HG03060 (cell line): Measurements from ENCODE around the gene SHPK.

Experiments
- ATAC-seq: cut with Tn5 transposase; IDR thresholded peaks from one replicate; pipeline ENCODE4 v1.9.1; 2021; ENCODE audit warnings: low read depth, moderate number of reproducible peaks; ENCODE audit not compliant: unreplicated experiment

SHPK gene, protein sequence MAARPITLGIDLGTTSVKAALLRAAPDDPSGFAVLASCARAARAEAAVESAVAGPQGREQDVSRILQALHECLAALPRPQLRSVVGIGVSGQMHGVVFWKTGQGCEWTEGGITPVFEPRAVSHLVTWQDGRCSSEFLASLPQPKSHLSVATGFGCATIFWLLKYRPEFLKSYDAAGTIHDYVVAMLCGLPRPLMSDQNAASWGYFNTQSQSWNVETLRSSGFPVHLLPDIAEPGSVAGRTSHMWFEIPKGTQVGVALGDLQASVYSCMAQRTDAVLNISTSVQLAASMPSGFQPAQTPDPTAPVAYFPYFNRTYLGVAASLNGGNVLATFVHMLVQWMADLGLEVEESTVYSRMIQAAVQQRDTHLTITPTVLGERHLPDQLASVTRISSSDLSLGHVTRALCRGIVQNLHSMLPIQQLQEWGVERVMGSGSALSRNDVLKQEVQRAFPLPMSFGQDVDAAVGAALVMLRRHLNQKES

GRCh38 chr17:3636154-3636907 is at the start of gene SHPK, which contains the start of gene CTNS:
TSS of gene SHPK (minus strand) at chr17:3636250. CDS start at chr17:3636219, 31 bp downstream.
TSS of gene CTNS (plus strand) at chr17:3636760. CDS start at chr17:3640207, 3,447 bp downstream.
- peak; percentile 83 for ATAC-seq

DNA sequence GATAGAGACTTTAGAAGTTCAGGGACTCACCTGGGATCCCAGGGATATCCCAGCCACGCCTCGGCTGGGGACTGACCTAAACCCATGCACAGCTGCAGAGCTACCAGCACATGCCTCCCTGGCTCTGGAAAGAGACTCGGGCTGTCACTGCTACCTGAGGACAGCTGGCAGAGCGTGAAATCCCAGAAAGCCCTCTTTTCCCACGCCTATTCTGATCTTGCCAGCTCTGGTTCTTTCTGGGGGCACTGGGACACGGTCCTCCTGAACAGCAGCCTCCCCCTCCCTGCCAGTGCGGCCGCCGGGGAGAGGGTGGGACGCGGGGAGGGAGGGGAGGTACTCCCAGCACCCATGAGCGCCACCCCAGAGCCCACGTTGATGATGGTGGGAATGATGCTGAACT is 49.1 kb upstream of the SHPK start:
- no peak for ATAC-seq

- ATAC-seq: no peak
These were observed 47.0 kb upstream of the SHPK start for GRCh38 chr17:3683054-3683511.

GRCh38 chr17:3682033-3682432 is 46.0 kb upstream of the SHPK start:
- no peak for ATAC-seq

DNA sequence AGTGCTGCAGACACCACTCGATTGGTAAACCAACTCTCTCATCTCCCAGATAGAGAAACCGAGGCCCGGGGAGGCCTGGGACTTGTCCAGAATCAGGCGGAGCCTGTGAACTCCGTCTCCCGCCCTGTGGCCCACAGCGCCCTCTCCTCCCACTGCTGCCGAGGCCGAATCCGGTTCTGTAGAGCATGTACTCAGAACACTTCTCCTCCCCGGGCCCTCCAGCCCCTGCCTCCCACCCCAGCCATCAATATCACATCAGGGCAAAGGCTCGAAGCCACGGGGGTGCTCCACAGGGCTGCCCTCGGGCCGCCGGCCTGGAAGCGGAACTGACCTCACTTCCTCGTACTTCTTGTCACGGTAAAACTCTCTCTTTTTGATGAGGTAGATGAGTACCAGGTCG is 45.5 kb upstream of the SHPK start:
- ATAC-seq: no peak

GRCh38 chr17:3681057-3681456 is 45.0 kb upstream of the SHPK start:
- no peak for ATAC-seq

DNA sequence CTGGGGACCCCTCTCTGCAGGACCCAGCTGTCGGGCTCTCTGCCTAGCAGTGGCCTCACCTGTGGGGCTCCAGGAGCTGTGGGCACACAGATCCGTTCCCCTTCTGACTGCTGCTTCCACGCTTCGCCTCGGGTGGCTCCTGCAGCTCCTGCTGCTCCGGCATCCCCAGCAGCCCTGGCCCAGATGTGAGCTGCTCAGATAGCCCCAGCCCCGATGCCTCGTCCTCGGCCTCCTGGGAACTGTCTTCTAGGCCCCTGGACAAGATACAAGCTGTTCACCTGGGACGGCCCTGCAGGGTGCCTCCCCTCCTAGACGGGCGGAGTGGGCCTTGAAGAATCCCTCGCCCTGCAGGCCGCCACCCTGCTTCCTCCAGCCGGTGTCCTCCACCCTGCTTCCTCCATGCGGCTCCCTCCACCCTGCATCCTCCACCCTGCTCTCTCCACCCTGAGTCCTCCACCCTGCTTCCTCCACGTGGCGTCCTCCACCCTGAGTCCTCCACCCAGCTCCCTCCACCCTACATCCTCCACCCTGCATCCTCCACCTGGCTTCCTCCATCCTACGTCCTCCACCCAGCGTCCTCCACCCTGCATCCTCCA is 43.6 kb upstream of the SHPK start:
- ATAC-seq: no peak

- ATAC-seq: no peak
These were observed 42.9 kb upstream of the SHPK start for GRCh38 chr17:3678821-3679530.

GRCh38 chr17:3678095-3678820 is 42.2 kb upstream of the SHPK start:
- no peak for ATAC-seq

DNA sequence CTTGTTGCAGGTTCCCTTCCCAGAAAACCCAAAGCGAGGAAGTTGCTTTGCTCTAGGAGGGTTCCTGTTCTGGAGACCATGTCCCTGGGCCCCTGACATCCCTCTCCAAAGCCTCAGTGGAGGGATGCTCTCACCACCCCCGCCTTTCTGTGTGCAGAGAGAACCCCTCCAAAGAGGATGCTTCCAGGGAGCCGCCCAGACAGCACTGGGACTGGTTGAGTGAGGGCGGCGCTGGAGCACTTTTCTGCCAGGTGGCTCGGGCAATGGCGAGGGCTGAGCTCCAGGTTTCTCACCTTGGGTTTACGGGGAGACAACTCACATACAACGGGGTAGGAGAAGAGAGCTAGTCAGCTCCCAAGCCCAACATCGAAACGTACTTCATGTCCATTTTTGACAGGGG is 39.8 kb upstream of the SHPK start:
- no peak for ATAC-seq

- no peak for ATAC-seq
These were observed 36.5 kb upstream of the SHPK start for GRCh38 chr17:3672571-3672970.

- no peak for ATAC-seq
These were observed 33.5 kb upstream of the SHPK start for GRCh38 chr17:3669548-3669947.

DNA sequence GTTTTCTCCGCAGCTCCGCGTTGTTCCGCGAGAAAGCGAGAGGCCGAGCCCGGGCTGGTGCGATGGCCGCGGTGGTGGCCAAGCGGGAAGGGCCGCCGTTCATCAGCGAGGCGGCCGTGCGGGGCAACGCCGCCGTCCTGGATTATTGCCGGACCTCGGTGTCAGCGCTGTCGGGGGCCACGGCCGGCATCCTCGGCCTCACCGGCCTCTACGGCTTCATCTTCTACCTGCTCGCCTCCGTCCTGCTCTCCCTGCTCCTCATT is 33.0 kb upstream of the SHPK start:
- no peak for ATAC-seq

DNA sequence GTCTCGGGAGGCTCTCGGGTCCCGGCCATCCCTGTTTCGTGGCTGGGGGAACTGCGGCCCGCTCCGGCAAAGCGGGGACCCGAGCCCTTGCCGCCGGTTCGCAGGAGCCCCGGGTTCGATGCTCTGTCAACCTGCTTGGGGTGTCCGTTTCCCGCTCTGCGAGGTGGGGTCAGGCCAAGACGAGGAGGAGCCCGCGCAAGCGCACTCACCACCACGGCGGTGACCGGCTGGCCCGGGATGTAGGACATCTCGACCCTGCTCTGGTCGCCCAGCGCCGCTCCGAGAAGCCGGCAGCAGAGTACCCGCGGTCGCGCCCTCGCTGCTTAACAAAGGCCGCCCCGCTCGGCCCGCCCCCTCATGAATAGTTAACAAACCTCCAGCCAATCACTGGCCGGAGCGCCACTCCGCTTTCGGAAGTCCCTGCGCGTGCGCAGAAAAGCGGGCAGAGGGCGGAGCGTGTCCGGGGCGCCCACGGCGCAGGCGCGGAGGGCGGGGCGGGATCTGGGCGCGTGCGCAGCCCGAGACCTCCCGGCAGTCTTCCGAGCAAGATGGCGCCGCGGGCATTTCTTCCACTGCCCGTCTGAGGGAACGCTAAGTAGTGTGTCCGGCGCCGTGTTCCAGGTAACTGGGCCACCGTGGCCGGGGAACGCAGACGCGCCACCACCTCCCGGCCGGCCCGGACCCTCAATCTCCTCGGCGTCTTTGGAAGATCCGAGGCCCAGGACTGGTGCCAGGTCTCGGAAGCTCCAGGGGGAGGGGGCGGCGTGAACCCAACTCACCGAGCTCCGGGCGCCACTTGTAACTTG is 32.4 kb upstream of the SHPK start, which contains the start of the genes EMC6 and TAX1BP3:
EMC6 (plus strand) TSS at position 534 of the 806 bp plus-strand sequence. CDS start 335 bp downstream, outside the sequence.
TAX1BP3 (minus strand) TSS at position 300 of the 806 bp plus-strand sequence; CDS start at position 248, 52 bp downstream.
- ATAC-seq: peak; percentile 87

GRCh38 chr17:3667366-3668278 is 31.6 kb upstream of the SHPK start:
- peak; percentile 6 for ATAC-seq

DNA sequence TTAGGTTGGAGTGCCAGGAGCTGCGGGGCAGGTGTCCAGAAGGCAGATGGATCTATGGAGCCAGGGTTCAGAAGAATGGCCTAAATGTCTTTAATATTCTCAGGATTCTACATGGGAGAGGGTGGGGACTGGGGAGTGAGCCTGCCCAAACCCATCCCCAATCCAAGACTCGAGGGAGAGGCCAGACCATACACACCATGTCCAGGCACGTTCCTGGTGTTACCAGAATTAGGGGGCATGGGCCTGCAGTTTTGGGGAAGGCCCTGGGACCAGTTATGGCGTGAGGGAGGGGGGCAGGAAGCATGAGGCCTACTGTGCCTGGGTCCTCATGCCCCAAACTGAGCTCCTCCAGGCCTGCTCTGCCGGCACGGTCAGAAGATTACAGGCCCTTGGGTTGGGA is 30.5 kb upstream of the SHPK start:
- no peak for ATAC-seq

- no peak for ATAC-seq
These were observed 29.8 kb upstream of the SHPK start for GRCh38 chr17:3665834-3666233.
